ENCODE measurements around the gene MTCH2.
"Not testable (repeated sequence)": the region's sequence is repeated elsewhere in the genome, so short reads cannot be mapped to it uniquely, and the experiment has no call there.

Gene MTCH2

GRCh38 chr11:47642099-47642855 is at the start of gene MTCH2:
MTCH2 (minus strand) TSS chr11:47642559; CDS start chr11:47642465, 94 bp downstream.
- intact Hi-C loops (cut with DNase I), result loop anchor here (5.0 kb wide), 2 partner anchors 125 to 205 kb away; partner anchors contain the start of genes FNBP4 and NUP160
- DNase-seq, result peak; percentile 89 to 98 (median 94)

- DNase-seq, result peak in 17 of 42 donors; percentile 8 to 78 (median 40)
- intact Hi-C loops (cut with DNase I), result no loop called here
Measured at GRCh38 chr11:47691979-47692378, 49.6 kb upstream of the MTCH2 start.

GRCh38 chr11:47689480-47689879 is 47.1 kb upstream of the MTCH2 start:
- no peak for DNase-seq
- intact Hi-C loops (cut with DNase I), result no loop called here

GRCh38 chr11:47688991-47689390 is 46.6 kb upstream of the MTCH2 start:
- intact Hi-C loops (cut with DNase I), result no loop called here
- no peak for DNase-seq

GRCh38 chr11:47688111-47688510 is 45.8 kb upstream of the MTCH2 start:
- DNase-seq, result no peak
- intact Hi-C loops (cut with DNase I), result no loop called here

GRCh38 chr11:47686704-47687103 is 44.3 kb upstream of the MTCH2 start:
- DNase-seq; intact Hi-C loops (cut with DNase I): not testable (repeated sequence)

- DNase-seq, result no peak
- intact Hi-C loops (cut with DNase I), result no loop called here
Measured at GRCh38 chr11:47686151-47686550, 43.8 kb upstream of the MTCH2 start.

GRCh38 chr11:47675851-47676250 is 33.5 kb upstream of the MTCH2 start:
- intact Hi-C loops (cut with DNase I), result no loop called here

GRCh38 chr11:47672283-47672730 is 29.9 kb upstream of the MTCH2 start:
- intact Hi-C loops (cut with DNase I), result no loop called here
- DNase-seq, result no peak

More at GRCh38 chr11:47675851-47676250, 33.5 kb upstream of the MTCH2 start:
- DNase-seq, result no peak

- no peak for DNase-seq
- intact Hi-C loops (cut with DNase I), result no loop called here
Measured at GRCh38 chr11:47669856-47670255, 27.5 kb upstream of the MTCH2 start.

GRCh38 chr11:47668665-47669064 is 26.3 kb upstream of the MTCH2 start:
- intact Hi-C loops (cut with DNase I), result no loop called here
- DNase-seq, result no peak

GRCh38 chr11:47667555-47667954 is 25.2 kb upstream of the MTCH2 start:
- no peak for DNase-seq
- intact Hi-C loops (cut with DNase I), result no loop called here

- intact Hi-C loops (cut with DNase I), result no loop called here
- DNase-seq, result no peak
Measured at GRCh38 chr11:47667135-47667534, 24.8 kb upstream of the MTCH2 start.

- intact Hi-C loops (cut with DNase I), result not testable (repeated sequence)
Measured at GRCh38 chr11:47664936-47665335, 22.6 kb upstream of the MTCH2 start.

GRCh38 chr11:47661245-47661644 is 18.9 kb upstream of the MTCH2 start:
- intact Hi-C loops (cut with DNase I), result no loop called here
- no peak for DNase-seq

More at GRCh38 chr11:47664936-47665335, 22.6 kb upstream of the MTCH2 start:
- DNase-seq, result not testable (repeated sequence)

- intact Hi-C loops (cut with DNase I), result no loop called here
- no peak for DNase-seq
Measured at GRCh38 chr11:47659276-47659675, 16.9 kb upstream of the MTCH2 start.

- intact Hi-C loops (cut with DNase I), result no loop called here
- no peak for DNase-seq
Measured at GRCh38 chr11:47656260-47656885, 14.0 kb upstream of the MTCH2 start.

- intact Hi-C loops (cut with DNase I), result no loop called here
- DNase-seq, result no peak
Measured at GRCh38 chr11:47651818-47652469, 9.6 kb upstream of the MTCH2 start.

- intact Hi-C loops (cut with DNase I), result no loop called here
- DNase-seq, result no peak
Measured at GRCh38 chr11:47649276-47649675, 6.9 kb upstream of the MTCH2 start.

- DNase-seq, result peak in 1 of 42 donors; percentile 16
- intact Hi-C loops (cut with DNase I), result no loop called here
Measured at GRCh38 chr11:47646019-47646418, 3.7 kb upstream of the MTCH2 start.
